GM19452 (cell line): ENCODE data around the gene NCOA1.
"Not testable (repeated sequence)": the region's sequence is repeated elsewhere in the genome, so short reads cannot be mapped to it uniquely, and the experiment has no call there.

Source experiments
- ATAC-seq: cut with Tn5 transposase; IDR thresholded peaks from one replicate; pipeline ENCODE4 v1.9.1; 2021; ENCODE audit not compliant: unreplicated experiment

Gene NCOA1

DNA sequence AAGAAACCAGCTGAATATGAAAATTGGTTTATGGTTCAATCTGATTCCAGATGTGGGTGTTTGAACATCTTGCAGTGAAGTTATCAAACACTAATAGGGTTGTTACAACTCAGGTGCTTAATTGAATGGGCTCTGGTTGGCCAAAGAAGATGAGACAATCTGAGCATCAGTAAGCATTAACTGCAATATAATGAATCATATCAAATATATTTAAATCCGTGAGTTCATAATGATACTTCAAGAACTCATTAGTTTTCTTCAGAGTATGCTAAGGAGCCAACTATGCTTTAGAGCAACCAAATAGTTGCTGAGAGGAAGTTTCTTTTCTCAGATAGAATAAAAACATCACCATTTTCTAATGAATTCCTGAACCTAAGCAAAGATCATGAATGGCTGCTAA is 79.2 kb downstream of the NCOA1 start:
- no peak for ATAC-seq

DNA sequence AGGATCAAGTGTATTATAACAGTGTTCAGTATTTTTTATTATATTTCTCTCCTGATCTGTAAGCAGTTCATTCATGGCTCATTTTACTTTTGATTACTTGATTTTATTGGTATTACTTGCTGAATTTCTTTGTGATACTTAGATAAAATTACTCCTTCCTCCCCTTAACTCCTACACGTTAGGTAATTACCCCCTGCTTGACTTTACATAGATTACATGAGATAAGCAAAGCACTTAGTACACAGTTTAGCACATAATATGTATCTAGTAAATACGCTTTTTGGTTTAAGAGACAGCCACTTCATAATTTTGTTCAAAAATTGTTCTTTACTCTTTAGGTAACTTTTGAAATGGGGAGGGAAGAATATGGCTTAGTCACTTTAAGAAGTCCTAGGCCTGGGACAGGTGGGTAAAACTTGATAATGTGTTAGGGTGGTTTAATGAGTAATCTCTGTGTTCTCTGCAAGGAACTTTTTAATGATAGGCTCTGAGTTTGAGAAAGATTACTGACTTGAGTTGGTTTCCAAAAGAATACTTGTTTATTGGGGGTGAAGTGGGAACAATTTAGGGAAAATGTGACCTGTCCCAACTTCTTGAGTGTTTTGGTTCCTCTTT is 80.9 kb downstream of the NCOA1 start:
- ATAC-seq = no peak

DNA sequence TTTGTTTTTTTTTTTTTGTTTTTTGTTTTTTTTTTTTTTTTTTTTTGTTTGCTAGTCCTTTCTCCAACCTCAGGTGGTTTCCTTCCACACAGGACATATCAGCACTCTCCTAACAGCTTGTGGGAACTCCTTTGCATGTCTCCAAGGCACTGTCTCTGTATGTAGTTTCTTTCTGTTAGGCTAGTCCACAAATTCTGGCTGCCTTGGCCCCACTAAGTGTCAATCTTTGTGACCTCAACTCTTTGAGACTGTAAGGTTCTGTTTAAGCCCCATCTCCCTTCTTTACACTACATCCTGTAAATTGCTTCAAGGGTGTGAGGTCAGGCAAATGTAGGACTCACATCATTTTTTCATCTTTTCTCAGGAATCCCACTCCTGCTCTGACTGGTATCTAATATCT is 85.1 kb downstream of the NCOA1 start:
- no peak for ATAC-seq

DNA sequence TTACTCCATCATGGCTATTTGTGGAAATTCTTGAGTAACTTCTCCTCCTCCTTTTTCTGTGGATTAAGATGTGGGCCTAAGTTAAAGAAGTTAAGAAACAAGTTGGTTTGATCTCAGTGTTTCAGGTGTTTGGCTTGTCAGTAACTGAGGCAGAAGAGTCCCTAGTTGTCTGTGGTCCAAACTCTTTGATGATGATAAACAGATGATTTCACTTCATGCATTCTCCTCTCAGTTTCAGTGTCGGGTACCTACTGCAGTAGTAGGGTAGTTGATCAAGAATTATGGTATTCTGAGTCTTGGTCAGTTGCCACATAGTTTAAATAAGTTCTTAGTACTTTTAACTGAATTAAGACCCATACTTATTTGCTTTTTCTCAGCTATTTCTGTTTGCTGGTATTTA is 85.6 kb downstream of the NCOA1 start:
- peak; percentile 47 for ATAC-seq

DNA sequence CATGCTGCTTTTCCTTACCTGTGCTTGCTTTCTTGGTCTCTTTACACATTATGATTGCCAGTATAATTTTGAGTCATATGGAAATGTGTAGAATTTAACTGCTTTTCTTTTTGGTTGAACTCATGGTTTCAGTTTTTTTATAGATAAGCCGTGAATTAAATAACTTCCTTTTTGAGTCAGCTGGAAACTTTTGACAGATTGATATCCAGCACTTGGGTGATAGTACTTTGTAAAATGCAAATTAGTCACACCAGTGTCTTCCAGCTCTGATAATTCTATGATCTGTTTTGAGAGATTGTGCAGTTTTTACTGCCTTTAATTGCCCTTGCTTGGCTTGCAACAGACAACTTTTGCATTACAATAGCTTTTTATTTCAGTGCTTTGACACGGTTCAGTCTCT is 86.4 kb downstream of the NCOA1 start:
- peak; percentile 67 for ATAC-seq

DNA sequence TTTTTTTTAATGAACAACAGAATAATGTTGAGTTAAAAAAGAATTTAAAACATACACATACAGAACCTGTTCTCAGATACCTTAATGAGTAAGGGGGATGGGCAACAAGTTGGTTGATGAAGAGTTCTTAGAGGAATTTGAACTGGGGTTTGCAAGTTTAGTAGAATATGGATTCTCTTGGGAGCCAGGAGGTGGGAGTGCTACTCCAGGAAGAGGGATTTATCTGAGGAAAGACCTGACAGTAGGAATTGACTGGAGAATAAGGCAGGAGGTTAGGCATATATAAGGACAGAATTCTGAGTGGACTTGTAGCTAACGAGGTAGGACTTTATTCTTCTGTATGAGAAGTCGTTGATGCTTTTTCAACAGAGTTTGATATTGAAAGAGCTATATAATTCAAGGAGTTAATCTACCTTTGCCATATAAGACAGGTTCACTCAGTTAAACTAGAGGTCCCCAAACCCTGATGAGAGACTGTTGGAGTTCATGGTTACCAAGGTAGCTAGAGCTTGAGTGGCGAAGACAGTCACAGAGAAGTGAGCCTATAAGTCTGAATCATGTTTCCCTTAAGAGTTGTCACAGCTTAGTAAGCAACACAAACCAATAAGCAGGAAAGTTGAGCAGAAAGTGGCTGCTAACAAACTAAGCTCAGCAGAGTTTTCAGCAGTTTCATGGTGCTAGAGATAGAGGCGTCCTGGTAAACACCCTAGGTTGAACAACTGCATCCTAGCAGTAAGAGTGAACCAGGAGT is 88.2 kb downstream of the NCOA1 start:
- no peak for ATAC-seq

DNA sequence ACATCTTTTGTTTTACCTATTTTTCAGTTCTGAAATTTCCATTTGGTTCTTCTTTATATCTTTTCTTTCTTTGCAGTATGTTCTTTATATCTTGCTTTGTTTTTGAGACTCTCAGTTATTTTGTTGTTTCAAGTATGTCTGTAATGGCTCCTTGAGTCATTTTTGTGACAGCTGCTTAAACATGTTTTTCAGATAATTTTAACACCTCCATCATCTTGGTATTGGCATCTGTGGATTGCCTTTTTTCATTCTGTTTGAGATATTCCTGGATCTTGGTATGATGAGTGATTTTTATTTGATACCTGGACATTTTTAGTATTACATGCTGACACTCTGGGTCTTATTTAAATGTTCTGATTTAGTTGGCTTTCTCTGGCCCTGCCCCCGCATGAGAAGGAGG is 89.5 kb downstream of the NCOA1 start:
- no peak for ATAC-seq

DNA sequence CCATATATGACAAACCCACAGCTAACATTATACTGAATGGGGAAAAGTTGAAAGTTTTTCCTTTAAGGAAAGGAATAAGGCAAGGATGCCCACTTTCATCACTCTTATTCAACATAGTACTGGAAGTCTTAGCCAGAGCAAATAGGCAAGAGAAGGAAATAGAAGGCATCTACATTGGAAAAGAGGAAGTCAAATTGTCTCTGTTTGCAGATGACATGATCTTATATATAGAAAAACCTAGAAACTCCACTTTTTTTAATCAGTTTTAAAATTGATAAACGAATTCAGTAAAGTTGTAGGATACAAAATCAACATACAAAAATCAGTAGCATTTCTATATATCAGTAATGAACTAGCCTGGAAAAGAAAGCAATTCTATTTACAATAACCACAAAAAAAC is 90.9 kb downstream of the NCOA1 start:
- ATAC-seq = not testable (repeated sequence)

DNA sequence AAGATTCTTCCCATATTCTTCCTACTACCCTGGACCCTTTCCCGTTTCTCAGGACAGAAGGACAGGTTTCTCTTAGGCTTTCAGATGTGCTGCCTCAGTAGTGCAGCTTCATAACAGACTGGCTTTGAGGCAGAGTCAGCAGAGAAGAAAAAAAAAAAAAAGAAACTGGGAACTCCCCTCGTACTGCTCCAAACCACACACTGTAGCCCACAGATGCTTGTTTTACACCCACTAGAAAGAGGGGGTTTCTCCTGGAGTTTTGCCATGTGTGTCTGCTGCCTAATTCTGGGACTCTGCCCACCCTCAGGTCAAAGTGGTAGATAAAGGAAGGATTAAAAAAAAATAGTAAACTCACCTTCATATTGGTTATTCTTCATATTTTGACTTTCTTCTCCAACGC is 95.9 kb downstream of the NCOA1 start:
- ATAC-seq = no peak

DNA sequence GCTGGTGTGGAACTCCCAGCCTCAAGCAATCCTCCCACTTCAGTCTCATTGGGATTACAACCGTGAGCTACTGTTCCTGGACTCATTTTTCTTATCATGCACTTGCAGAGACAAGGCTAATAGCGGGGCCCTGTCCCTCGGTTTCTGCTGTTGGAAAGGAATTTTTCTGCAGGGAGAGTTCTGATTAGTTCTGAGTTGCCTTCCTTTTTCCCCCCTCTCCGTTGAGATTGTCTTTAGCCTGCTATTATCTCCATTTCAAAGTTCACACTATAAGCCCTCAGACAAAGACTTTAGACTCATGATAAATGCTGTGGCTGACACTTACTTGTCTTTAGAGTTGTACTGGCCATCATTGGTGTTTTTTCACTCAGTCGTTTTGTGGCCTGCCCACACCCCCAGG is 97.2 kb downstream of the NCOA1 start:
- ATAC-seq = no peak

DNA sequence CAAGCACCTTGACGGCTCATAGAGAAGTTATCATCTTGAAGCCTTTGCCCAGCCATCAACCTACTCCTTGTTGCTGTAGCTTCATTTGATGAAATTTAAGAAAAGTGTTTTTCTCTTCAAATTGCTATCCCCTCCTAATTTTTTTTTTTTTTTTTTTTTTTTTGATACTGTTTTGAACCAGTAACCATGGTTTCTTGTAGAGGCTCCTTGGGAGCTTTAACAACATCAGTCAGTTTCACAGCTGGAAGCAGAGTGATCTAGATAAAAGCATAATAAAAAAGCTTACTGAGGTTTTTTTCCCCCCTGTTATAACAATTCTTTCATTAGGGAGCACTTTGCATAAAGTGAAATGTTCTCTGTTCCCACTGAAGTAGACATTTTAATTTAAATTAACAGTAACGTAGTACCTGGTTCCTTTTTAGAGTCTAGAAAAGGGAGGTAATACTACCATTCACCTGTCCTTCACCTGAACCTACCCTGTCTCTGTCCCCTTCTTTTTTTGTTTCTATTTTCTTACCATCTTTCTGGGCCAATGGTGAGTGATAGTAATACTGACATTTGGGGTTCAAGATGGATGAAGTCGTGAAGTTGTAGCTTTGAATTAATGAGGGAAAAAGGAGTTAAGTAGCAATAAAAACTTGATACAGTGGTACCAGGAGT is 101.5 kb downstream of the NCOA1 start:
- no peak for ATAC-seq

DNA sequence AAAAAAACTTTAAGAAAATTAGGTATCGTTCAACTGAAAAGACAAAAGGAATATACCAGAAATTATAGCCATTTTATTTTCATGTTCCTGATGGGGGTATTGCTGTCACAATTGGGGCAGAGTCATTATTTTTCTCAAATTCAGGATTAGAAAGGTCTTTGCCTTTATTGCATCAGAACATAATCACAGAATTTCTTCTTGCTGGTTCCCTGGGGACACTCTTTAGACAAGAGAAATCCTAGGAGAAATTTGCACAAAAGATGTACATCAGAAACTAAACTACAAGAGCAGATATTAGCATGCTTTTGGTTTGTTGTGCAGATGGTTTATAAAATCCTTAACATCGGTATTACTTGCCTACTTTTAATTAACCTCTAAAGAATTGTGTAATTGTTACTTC is 103.2 kb downstream of the NCOA1 start:
- ATAC-seq = no peak

DNA sequence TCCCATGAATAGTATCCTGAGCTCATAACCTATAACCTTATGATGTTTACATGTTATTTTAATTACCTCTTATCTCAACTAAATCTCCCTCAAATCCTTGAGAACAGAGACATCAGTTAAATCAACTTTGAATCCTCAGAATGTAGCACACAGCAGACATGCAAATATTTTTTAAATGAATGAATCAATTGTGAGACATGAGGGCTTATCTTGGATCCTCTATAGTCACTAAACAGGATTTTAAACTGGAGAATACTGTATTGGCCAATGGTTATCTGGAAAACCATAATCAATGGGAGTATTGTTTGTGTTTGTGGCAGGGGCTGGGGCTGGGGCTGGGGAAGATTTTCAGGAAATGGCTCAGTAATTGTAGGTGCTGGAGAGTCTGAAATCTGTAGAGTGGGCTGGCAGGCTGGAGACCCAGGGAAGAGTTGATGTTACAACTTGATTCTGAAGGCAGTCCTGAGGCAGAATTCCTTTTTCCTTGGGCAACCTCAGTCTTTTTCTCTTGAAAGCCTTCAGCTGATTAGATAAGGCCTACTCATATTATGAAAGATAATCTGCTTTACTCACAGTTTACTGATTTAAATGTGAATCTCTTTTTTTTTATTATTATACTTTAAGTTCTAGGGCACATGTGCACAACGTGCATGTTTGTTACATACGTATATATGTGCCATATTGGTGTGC is 106.3 kb downstream of the NCOA1 start:
- ATAC-seq = no peak

DNA sequence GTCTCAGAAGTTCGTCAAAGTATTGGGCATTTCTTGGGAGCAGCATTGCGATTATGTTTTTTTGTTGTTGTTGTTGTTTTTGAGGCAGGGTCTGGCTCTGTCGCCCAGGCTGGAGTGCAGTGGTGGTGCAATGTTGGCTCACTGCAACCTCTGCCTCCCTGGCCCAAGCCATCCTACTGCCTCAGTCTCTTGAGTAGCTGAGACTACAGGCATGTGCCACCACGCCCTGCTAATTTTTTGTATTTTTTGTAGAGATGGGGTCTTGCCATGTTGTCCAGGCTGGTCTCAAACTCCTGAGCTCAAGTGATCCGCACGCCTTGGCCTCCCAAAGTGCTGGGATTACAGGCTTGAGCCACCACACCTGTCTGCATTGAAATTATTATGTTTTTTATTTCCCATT is 109.1 kb downstream of the NCOA1 start:
- not testable (repeated sequence) for ATAC-seq

DNA sequence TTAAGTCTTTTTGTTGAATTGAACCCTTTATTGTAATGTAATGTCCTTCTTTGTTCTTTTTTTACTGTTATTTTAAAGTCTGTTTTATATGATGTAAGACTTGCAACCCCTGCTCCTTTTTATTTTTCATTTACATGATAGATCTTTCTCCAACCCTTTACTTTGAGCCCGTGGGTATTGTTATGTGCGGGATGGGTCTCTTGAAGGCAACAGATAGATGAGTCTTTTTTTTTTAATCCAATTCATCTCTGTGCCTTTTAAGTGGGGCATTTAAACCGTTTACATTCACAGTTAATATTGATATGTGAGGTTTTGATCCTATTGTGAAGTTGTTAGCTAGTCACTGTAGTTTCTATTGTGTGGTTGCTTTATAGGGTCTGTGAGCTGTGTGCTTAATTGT is 120.6 kb downstream of the NCOA1 start:
- no peak for ATAC-seq

DNA sequence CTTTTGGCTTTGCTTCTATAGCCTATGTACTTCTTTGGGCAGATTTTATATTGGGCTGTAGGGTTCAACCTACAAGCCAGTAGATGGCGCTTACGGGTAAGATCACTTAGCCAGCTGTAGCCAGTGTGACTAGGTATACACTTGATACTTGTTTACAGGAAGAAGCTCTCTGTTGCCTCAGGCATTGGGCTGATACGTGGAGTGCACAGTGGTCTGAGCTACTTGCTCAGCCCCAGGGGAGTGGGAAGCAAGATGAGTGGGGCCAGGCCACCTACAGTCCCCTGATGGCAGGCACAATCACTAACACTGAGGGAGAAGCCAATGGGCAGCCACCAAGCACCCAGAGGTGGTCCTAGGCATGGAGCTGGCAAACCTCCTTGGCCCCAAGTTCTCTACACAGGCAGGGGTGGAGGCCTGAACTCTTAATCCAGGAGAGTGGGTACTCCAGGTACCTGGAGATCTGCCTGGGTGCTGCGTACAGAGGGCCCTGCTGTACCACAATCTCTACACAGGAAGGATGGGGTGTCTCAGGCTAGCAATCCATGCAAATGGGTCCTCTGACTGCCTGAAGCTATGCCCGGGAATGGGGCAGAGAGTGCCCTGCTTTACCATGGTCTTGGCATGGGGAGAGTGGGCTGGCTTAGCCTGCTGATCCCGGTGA is 122.2 kb downstream of the NCOA1 start:
- no peak for ATAC-seq

DNA sequence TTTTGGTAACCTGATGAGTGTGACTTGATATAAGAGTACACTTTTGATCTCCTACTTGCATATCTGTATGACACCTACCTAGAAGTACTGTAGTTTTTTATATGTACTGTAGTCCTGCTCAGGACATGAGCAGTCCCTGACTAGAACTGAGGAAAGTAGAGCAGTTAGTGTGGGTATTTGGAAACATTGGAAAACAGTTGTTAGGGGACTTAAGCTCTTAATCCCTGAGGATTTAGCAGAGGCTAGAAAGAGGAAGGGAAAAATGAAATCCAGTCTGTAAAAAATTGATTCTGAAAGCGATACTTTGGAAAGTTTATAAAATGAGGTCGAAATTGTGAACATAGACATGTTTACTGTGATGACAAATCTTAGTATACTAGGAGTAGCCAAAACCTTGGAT is 125.6 kb downstream of the NCOA1 start:
- no peak for ATAC-seq

DNA sequence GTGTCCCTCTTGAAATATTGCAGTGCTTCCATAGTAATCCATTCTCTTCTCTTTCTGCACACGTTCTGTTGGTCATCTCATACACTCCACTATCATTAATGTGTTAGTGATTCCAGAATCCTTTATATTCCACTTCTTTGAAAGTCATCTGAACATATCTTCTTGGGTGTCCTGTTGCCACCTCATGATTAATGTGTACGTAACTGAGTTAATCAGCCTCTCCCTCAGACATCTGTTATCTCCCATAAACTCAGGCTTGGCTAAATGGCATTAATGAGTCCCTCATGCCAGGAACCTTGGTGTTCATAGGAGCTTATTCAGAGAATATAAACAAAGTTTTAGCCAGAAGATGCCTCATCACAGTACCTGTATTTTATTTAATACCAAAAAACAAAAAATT is 126.4 kb downstream of the NCOA1 start:
- ATAC-seq = no peak

DNA sequence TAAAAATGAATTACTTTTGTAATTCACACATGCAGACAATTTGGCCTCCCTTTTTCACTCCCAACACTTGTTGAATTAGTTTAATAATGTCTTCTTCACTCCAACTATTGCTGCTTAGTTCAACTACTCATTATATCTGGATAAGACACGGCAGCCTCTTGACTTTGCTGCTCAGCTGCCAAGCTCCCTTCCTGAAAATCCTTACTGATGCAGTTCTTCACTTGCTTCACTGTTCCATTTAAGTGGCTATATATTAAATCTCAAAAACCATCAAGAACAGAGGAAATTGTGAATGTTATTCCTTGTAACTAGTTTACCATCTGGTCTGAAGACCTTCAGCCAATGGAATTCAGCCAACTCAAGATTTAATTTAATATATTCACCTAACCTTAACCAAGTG is 127.1 kb downstream of the NCOA1 start:
- ATAC-seq = no peak

DNA sequence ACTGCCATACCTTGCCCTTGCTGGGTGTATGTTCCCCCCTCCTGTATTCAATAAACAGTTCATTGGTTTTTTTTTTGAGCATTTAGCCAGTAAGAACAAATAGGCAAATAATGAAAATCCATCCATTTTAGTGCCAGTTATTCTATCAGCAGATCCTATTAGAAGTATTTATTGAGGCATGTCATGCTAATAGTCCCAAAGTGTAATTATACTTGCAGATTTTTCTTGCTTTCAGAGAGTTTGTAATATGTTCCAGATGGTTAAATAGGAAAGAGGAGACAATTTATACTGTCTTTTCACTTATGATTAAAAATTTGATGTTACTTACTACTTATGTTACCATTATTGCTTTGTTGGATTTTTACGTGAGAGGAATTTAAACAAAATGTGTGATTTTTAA is 127.6 kb downstream of the NCOA1 start:
- ATAC-seq = no peak

DNA sequence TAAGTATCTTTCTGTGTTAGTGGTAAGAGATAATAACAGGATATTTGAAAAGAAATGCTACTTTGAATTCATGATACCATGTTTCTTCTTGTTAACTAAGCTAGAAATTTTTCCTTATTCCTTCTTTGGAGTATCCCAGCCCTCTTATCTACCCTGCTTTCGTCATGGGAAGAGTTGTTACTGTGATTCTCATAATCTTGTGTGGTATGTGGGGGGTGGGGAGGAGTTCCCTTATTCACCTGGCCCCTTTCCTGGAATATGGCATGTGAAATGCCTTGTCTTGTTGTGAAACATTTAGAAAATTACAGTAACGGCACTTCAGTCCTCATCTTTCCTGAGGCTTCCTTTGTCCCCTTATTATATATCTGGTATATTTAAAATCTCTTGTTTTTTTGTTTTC is 129.9 kb downstream of the NCOA1 start:
- no peak for ATAC-seq
